ENCODE results near the gene FZD7.

Gene FZD7

DNA sequence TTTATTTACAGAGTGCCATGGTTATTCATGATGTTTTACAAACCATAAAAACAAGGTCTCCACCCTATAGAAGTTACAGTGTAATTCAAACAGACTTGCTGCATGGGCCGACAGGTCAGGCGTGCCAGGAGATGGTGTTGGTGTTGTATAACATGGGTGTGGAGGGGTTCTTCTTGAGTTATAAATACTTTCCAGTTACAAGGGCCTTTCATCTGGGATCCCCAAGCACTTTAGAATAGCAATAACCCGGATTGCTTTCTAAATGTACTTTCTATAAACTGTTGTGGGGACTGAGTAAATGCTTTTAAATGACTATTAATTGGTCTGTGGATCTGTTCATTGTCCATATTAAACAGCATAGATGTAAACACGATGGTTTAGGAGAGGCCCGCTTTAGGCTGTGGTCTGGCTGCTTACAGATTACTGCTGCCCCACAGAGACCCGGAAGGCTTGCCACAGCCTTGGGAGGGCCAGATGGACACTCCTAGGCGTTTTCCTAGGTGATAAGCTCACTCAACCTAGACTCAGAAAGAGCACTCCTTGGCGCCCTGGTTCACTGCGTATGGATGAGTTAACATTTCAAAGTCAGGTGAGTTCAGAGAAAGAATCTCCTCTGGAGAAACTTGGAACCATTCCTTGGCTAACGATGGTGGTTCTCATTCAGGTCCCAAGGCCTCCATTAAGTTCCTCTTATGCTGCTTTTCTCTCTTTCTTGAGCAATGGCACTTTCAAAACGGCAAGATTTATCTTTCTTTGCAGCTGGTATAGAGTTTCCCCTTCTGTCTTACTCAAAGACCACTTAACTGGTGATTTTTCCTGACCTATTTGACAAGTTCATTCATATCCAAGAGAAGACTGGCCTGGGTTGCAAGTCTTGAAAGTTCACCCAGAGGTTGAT is 35.8 kb downstream of the FZD7 start:
- DNase-seq = no peak

DNA sequence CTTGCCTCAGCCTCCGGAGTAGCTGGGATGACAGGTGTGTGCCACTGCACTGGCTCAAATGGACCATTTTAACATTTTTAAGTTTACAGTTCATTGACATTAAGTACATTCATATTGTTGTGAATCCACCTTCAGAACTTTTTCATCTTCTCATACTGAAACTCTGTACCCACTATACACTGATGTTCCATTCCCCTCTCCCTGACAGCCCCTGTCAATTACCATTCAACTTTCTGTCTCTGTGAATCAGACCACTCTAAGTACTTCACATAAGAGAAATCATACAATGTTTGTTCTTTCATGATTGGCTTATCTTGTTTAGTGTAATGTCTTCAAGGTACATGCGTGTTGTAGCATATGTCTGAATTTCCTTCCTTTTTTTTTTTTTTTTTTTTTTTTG is 37.5 kb downstream of the FZD7 start:
- no peak for DNase-seq

DNA sequence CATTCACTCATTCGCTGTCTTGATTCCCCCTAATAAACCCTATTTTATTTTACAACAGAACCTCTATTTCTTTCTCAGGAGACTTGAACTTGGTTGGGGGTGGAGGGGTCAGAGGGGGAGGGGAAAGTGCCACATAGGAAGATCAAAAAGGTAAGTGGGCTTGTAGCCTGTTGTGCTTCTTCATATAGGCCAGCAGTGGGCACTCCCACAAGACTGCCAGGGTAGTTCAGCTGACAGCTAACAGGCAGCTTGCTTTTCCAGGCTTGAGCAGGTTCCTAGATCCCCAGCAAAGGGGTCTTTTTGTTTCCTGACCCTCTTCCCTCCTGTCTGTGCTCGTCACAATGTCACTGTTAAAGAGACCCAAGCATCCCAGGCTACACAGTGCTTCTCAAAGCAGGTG is 38.6 kb downstream of the FZD7 start:
- no peak for DNase-seq

DNA sequence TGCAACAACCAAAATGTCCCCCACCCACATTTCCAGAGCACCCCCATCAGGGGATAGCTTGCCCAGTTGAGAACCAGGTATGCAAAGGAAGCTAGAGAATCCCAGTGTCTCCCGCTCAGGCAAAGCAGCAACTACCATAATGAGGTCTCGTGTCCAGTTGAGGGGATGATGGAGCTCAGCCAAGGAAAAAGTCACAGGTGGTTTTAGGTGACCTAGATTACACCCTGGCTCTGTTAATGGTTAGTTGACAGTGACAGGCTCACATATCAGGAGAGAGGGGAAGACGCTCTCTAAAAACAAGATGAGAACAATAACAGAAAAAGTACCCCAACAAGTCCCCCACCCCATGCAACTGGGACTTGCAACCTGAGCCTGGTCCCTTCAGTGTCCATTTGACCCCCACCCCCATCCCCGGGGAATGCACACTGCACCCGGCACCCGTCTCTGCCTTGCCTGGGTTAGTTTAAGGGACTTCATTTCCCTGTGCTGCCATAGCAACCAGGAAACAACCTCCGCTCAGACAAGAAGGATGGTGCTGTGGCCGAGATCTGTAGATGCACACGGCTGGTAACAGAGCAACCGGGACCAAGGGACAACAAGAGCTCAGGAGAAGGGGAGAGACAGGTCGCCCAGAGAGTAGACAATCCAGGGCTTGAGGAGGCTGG is 39.2 kb downstream of the FZD7 start, which contains the start of gene KIAA2012:
KIAA2012 (plus strand) TSS at position 519 of the 665 bp plus-strand sequence. CDS start 373 bp downstream, outside the sequence.
- DNase-seq = no peak

DNA sequence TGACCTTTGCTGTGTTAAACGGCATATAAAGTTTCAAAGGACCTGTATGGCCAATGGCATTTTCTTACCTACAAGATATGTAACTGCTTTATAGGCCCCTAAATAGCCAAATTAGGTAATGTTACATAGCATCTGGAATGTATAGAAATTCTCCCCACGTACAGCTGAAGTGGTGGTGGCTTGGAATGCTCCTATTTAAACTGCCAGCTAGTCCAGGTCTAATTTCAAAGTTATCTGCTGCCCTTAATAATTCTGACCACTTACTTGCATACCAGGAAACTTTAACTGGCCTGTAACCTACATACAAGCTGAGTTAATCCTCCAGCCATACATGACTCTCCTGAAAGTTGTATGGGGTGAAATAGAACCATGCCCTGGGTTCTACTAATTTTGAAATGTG is 40.7 kb downstream of the FZD7 start:
- DNase-seq = no peak

DNA sequence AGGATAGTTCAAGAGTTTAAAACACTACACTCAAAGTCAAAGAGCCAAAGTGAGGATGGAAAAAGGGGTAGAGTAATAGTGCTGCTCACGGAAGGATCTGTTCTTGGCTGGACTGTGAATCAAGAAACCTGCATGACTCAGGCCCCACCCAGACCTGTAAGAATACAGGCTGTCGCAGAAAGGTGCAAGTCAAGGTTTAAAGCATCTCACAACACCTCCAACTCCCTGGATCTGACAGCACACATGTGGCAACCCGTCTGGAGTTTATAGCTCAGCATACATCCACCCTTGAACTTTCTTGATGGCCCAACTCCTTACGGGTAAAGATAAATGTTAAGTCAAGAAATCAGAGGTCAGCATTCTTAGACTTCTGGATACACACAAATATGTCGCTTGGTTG is 45.7 kb downstream of the FZD7 start:
- no peak for DNase-seq

DNA sequence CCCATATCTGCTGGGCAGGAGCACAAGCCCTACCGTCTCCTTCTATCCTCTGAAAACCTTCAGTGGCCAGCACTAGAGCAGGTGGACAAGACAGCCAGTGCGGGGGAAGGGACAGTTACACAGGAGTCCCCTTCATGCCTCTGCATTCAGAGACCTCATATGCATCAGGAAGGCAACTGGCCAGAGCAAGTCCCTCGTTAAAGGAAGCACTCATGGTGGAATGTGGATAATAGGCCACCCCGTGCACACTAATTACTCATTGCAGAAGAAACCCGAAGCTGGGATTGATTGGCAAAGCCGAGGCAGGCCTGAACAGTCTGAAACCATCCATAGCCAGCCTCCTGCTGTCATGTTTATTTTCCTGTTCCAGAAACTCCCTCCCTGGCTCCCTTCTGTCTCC is 50.6 kb downstream of the FZD7 start:
- DNase-seq = no peak

Data from activated CD4-positive, alpha-beta T cell treated with anti-CD3 and anti-CD28 coated beads for 48 hours (primary cell).